Endothelial cell of umbilical vein (primary cell): ENCODE measurements around the gene PALMD.

Experiments
- CTCF ChIP-seq, 2 donors: IDR thresholded peaks; 1 replicate in 1 of 2; 2 replicates in 1 of 2; pipeline ENCODE4 v1.5.1; 2011; ENCODE audit warnings: low read length in 2 of 2, mild to moderate bottlenecking in 2 of 2, moderate library complexity in 2 of 2, control low read depth in 1 of 2, inconsistent platforms in 1 of 2, low read depth in 1 of 2; ENCODE audit not compliant: insufficient read depth in 1 of 2; ENCODE audit errors: extremely low read depth in 1 of 2
- EZH2 ChIP-seq: IDR thresholded peaks from 2 replicates; pipeline ENCODE4 v1.6.1; 2012; ENCODE audit warnings: borderline replicate concordance, low read depth, mild to moderate bottlenecking, moderate library complexity, low read length, inconsistent platforms; ENCODE audit not compliant: severe bottlenecking
- GATA2 ChIP-seq: IDR thresholded peaks from 2 replicates; pipeline ENCODE4 v1.7.0; 2011; ENCODE audit warnings: low read depth, mild to moderate bottlenecking, moderate library complexity, mixed read lengths, low read length; ENCODE audit not compliant: insufficient read length, insufficient read depth
- JUN ChIP-seq: IDR thresholded peaks from 2 replicates; pipeline ENCODE4 v1.6.1; 2011; ENCODE audit warnings: borderline replicate concordance, low read depth; ENCODE audit not compliant: insufficient read length, insufficient read depth
- MAX ChIP-seq: IDR thresholded peaks from 2 replicates; pipeline ENCODE4 v1.6.1; 2011; ENCODE audit not compliant: insufficient read depth, insufficient read length
- MYC ChIP-seq: IDR thresholded peaks from one replicate; pipeline ENCODE4 v1.6.1; 2011; ENCODE audit warnings: mild to moderate bottlenecking, low read depth, low read length
- POLR2A ChIP-seq: IDR thresholded peaks from 2 replicates; pipeline ENCODE4 v1.6.1; 2012; ENCODE audit warnings: low read depth, mild to moderate bottlenecking, control low read depth, low read length
- POLR2AphosphoS5 ChIP-seq: IDR thresholded peaks from 2 replicates; pipeline ENCODE4 v1.6.1; 2012; ENCODE audit warnings: low read depth, mild to moderate bottlenecking, control low read depth, low read length, moderate library complexity; ENCODE audit not compliant: insufficient read depth

DNA sequence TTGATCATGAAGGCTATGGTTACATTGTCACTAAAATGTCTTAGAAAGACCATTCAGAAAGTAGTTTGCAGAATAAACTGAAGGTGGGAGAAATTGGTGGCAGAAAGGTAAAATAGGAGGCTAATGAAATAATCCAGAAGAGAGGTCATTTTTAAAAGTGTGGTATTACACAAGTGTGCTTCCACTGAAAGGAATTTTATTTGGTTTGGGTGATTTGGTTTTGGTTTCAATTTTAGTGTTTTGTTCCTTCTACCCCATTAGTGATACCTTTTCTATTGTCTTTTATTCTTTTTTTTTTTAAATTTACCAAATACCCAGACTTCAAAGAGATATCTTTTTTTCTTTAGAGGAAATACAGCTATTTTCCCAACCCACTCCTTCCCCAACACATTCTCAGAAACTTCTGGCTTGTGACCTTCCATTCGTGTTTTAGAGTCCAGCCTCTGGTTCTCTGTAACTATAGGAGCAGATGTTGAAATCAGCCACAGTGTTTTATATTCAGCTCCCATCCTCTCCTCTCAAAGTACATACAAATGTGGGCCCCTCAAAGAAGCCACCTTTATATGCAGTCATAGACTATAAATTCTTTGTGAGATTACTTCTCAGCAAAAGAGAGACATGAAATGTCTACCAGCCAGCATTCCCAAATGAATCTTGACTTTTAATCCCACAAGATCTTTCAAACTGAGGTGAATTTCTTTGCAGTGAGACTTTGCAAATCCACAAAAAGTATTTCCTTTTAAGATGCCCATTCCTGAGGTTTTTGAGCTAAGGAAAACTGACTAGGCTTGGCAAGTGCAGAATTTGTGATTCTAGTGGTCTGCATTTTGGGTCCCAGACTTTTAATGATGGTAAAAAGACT lies 42.0 kb upstream of the PALMD start:
- TF ChIP-seq POLR2AphosphoS5 (no peak), POLR2A (no peak), CTCF (IDR thresholded peaks at IDR 0.05; ENCODE audit: extremely low read depth in 1 of 2, insufficient read depth in 1 of 2, low read depth in 1 of 2, low read length in 2 of 2) (no peak), GATA2 (no peak), MAX (no peak), EZH2 (no peak), JUN (no peak), MYC (no peak)
